SKM-1 treated with dmso at 0.1 percent for 144 hours (cell line): ENCODE measurements around the gene BCAP31.
"Not testable (repeated sequence)": the region's sequence is repeated elsewhere in the genome, so short reads cannot be mapped to it uniquely, and the experiment has no call there.

Experiments used
- DNase-seq: peaks from one replicate; lab custom pipeline; 2025; ENCODE audit not compliant: unreplicated experiment; lab: John Stamatoyannopoulos, UW

BCAP31 gene

GRCh38 chrX:153684467-153685155 is 39.6 kb downstream of the BCAP31 start:
- no peak for DNase-seq

DNA sequence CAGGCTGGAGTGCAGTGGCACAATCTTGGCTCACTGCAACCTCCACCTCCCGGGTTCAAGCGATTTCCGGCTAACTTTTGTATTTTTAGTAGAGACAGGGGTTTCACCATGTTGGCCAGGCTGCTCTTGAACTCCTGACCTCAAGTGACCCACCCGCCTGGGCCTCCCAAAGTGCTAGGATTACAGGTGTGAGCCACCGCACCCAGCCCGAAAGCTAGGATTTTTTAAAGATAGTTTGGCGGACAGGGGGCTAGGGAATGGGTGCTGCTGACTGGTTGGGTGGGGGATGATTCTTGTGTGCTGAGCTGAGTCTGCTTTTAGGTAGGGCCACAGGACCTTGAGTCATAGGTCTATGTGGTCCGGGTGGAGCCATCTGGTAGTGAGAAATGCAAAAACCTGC is 40.7 kb downstream of the BCAP31 start:
- not testable (repeated sequence) for DNase-seq

- DNase-seq = no peak
Measured at GRCh38 chrX:153681175-153681574, 43.0 kb downstream of the BCAP31 start.

DNA sequence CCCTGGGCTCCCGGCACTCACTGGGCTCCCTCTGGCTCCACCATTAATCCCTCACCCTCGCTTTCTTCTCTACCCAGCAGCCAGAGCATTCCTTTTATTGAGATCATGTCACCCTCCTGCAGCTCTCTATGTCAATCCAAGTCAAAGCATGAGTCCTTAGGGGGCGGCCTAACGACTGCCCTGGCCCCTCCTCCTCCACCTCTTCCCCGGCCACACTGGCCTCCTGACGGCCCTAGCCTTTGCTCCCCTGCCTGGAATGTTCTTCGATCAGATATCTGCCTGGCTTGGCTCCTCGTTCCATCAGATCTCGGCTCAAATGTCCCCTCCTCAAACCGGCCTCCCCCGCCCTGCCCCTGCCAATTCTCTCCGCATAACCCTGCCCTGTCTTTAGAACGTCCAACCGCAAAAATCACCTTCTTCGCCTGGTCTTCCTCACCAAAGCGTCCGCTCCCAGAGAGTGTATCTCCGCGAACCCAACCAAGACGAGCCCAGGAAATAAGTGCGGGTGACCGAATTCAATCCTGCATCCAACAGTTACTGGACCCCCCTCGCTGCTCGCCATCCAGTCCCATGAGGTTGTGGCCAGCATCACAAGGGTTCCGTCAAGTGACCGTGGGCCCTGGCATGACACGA is 49.9 kb downstream of the BCAP31 start:
- no peak for DNase-seq

- DNase-seq = no peak
Measured at GRCh38 chrX:153673428-153674218, 50.6 kb downstream of the BCAP31 start, which contains the start of gene PNCK. TSS of gene PNCK (minus strand) at chrX:153673813. CDS start at chrX:153673076, 737 bp downstream.

DNA sequence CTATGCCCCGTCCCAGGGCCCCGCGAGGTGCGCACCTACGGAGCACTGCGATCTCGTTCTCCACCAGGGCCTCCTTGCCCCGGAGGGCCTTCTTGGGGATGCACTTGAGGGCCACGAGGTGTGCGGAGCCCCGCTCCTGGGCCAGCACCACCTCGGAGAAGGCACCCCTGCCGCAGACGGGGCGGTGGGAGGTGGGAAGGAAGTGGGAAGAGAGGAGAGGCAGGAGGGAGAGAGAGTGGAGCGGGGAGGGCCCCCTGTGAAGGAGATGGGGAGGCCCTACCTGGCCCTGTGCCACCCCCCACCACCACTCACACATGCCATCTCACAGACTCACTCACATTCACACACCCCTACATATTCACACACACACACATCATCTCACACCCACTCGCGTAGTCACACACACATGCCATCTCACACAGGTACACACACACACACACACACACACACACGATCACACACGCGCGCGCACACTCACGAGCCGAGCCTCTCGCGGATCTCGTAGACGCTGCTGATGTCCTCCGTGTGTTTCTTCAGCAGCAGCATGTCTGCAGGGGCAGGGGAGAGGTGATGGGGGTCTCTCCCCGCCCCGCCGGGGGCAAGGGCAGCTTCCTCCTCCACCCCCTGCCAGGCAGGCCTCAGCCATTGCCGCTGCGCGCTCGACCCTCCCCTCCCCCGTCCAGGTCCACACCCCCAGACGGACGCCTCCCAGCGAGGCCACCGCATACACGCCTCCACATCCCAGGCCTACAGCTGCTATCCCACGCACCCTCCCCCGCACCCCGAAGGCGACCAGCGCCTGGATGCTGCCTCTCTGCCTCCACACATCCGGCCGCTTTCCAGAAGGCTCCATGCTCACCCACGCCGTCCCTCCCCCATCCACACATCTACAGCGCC is 51.4 kb downstream of the BCAP31 start:
- no peak for DNase-seq

DNA sequence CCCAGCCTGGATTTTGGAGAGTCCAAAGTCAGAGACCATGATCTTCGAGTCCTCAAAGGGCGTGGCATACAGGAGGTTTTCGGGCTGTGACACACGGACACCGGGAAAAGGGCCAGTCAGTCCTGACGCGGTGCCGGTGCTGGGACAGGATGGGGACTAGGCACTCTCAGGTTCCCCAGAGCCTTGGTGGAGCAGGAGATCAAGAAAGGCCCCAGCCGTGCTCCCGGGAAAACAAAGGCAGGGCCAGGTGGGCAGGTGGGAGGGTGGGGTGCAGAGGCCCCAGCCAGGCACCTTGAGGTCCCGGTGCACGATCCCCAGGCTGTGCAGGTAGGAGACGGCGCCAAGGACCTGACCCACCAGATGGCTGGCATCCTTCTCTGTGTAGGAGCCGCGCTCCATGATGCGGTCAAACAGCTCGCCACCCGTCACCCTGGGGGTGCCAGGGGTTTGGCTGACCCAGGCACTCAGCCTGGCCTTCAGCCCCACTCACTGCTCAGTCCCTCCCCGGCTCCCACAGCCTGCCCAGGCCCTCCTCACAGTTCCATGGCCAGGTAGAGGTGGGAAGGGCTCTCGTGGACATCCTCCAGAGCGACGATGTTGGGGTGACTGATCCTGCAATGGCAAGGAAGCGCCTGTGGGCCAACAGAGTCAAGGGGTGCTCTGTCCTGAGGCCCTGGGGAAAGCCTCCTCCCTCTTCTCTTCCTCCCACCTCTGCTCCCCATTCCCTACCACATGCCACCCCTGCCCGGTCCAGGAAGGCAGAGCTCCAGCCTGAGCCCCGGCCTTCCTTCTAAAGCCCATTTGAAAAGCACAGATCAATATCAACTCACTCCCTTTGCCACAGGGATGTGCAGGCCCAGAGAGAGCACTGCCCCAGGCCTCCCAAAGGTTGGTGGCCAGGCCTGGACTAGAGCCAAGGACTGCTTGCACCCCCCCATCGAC is 52.3 kb downstream of the BCAP31 start:
- DNase-seq = no peak

- DNase-seq = no peak
Measured at GRCh38 chrX:153670748-153671588, 53.2 kb downstream of the BCAP31 start.

DNA sequence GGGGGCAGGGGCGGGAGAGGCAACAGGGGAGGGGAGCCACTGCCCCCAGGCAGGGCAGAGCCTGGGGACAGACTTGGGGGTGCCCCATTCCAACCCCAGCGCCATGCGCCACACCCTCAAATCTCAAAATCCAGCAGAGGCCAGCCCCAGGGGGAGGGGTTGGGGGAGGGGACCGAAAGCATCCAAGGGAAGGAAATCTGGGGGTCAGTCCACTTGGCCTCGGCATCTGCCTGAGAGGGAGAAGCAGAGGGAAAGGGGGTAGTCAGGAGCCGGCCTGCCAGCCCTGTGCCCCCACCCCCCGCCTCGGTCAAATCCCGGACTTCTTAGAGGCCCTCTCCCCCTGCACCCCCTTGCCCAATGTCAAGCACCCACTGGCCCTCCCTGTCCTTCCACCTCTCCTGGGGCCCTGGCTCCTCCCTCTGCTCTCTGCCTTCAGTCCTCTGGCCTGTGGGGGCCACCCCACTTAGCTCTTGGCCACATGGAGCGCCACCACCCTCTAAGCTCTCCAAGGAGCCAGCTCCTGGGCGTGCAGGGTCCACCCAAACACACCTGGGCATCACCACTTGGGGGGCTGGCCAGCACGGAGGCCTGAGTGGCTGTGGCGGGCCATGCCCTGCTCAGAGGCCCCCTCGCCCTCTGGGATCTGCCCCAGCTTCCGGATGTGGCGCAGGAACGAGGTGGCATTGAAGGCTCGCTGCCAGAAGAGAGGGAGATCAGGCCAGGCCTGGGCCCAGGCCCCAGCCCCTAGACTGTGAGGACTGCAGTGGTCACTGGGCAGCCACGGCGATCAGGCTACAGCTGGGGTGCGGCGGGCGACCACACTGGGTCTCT is 54.1 kb downstream of the BCAP31 start:
- DNase-seq = no peak

- no peak for DNase-seq
Measured at GRCh38 chrX:153669174-153669890, 54.9 kb downstream of the BCAP31 start.

DNA sequence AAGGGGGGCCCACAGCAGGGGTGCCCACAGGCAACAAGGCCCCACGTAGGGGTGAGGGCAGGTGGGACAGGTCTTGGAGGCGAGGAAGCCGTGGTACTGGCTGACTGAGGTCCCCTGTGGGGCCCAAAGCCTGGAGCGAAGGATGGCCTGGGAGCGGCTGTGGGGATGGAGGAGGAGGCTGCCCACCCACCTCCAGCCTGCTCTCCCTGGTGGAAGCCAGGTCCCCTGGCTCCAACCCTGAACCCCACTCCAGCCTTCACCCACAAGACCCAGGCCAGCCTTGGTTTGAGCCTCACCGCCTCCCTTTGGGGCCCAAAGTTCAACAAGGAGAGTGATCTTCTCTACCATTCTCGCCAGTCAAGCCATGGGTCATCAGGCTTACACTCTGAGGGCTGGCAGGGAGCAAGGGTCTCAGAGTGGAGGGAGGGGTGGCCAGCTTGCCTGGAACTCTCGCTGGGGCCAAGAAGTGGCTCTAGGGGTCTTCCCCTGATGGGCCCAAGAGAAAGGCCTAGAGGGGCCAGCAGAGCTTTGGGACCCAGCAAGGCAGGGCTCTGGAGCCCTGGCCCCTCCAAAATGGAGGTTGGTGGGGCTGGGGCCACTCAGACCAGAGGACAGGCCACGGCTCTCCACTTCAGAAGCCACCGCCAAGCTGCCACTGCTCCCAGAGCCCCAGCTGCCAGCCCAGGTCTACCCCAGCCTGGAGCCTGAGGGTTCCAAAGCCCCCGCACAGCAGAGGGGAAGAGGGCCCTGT is 55.6 kb downstream of the BCAP31 start:
- no peak for DNase-seq

- DNase-seq = peak; percentile 35
Measured at GRCh38 chrX:153667956-153668396, 56.2 kb downstream of the BCAP31 start.

DNA sequence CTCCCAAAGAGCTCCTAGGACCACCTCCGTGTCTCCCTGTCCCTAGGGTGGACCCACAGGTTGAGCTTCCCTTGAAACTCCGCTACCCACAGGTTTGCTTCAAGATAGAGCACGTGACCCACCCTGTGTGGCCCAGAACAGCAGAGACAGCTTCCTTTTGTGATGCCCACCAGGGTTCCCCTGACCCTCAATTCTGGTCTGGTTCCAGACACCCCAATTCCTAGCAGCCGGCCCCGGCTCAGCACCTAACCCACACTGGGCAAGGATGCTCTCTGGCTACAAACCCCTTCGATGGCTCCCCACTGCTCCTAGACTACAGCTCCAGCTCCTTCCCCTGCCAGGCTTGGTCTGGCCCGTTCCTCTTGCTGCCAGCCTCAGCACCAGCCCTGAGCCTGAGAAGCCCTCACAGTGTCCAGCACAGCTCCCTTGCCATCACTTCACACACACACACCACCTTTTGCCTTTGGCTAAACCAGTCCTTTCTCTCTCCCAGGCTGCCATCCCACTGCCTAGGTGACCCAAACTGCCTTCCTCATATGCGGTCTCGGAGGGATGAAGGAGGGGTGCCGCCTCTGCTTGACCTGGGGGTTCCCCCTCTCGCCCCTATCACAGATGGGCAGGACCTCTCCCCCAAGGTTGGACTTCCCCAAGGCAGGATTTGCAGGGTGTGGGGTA is 56.8 kb downstream of the BCAP31 start:
- DNase-seq = no peak

GRCh38 chrX:153665726-153666306 is 58.4 kb downstream of the BCAP31 start:
- DNase-seq = no peak

GRCh38 chrX:153662266-153662665 is 61.9 kb downstream of the BCAP31 start:
- DNase-seq = no peak

- no peak for DNase-seq
Measured at GRCh38 chrX:153659268-153659667, 64.9 kb downstream of the BCAP31 start.
